GM23248 (cell line): ENCODE data around the gene SIGLEC1.

ENCODE experiments used
- EZH2 ChIP-seq: fragments of 200-600 bp; sonication (generic); IDR thresholded peaks from 2 replicates; pipeline ENCODE4 v1.6.1; 2018; ENCODE audit warnings: antibody characterized with exemption, mild to moderate bottlenecking; ENCODE audit not compliant: insufficient read depth, poor library complexity, severe bottlenecking
- EZH2phosphoT487 ChIP-seq: fragments of 200-600 bp; sonication (generic); IDR thresholded peaks from 2 replicates; pipeline ENCODE4 v1.6.1; 2018; ENCODE audit warnings: antibody characterized with exemption, moderate library complexity, mild to moderate bottlenecking, low read depth; ENCODE audit not compliant: insufficient read depth

- TF ChIP-seq EZH2 (no peak), EZH2phosphoT487 (no peak)
Measured at GRCh38 chr20:3704087-3704486, 8.3 kb downstream of the SIGLEC1 start.
